Gastroesophageal sphincter (tissue), 4 donors: Measurements from ENCODE around the gene TNS1. TPM values are rescaled to one million over a fixed set of nuclear protein-coding genes. Genes with fewer than 3 reads are reported as not detected.

Experiments used
- ATAC-seq: fragments of 150-250 bp; one replicate; pipeline ENCODE4 v1.9.1; 2016; ENCODE audit warnings: mild to moderate bottlenecking, moderate library complexity
- H3K27ac ChIP-seq, 4 donors: fragments of 200-600 bp; sonication (generic) in 3 of 4; 1 replicate in 3 of 4; 2 replicates in 1 of 4; pipeline ENCODE4 v1.5.1; 2016 to 2019
- H3K27me3 ChIP-seq: fragments of 200-600 bp; sonication (generic); one replicate; pipeline ENCODE4 v1.5.1; 2019
- H3K36me3 ChIP-seq, 2 donors: fragments of 200-600 bp; sonication (generic); one replicate each; pipeline ENCODE4 v1.5.1; 2019; ENCODE audit warnings: control low read depth in 1 of 2
- H3K4me1 ChIP-seq, 3 donors: fragments of 200-600 bp; sonication (generic); 1 replicate in 2 of 3; 2 replicates in 1 of 3; pipeline ENCODE4 v1.5.1; 2016 to 2019; ENCODE audit warnings: control low read depth in 2 of 3
- H3K4me3 ChIP-seq, 2 donors: fragments of 200-600 bp; sonication (generic); one replicate each; pipeline ENCODE4 v1.5.1; 2019; ENCODE audit warnings: mild to moderate bottlenecking in 1 of 2, moderate library complexity in 1 of 2
- H3K9me3 ChIP-seq, 3 donors: fragments of 200-600 bp; sonication (generic); one replicate each; pipeline ENCODE4 v1.5.1; 2017 to 2019; ENCODE audit warnings: control low read depth in 2 of 3
- EP300 ChIP-seq: sonication (generic); formaldehyde crosslinking; IDR thresholded peaks from one replicate; pipeline ENCODE4 v1.6.1; 2017; ENCODE audit warnings: antibody characterized with exemption, mild to moderate bottlenecking
- POLR2A ChIP-seq, 2 donors: fragments of 450-650 bp; IDR thresholded peaks; one replicate each; pipeline ENCODE4 v1.6.1; 2017; ENCODE audit warnings: antibody characterized with exemption in 2 of 2, mild to moderate bottlenecking in 2 of 2, moderate library complexity in 1 of 2
- POLR2AphosphoS5 ChIP-seq: sonication (generic); formaldehyde crosslinking; IDR thresholded peaks from one replicate; pipeline ENCODE4 v1.6.1; 2017; ENCODE audit warnings: antibody characterized with exemption
- WGBS, 2 donors: methylation state at CpG; one replicate each; pipeline ENCODE4 v1.1.5; 2018; ENCODE audit warnings: low coverage in 1 of 2; 5-methylcytosine and 5-hydroxymethylcytosine counted together
- total RNA-seq, 4 donors: library from RNA; depleted of rRNA; stranded (reverse); fragments of >200 nt; gene quantifications; one replicate each; pipeline ENCODE4 v1.1.0, GENCODE V29; 2016
- TF ChIP-seq, protein P1 (sequence below), 4 experiments: fragments of 200-600 bp in 2 of 4; fragments of 450-650 bp in 2 of 4; sonication (generic) in 1 of 4; IDR thresholded peaks; one replicate each; pipeline ENCODE4 v1.5.1; 2017 to 2019; ENCODE audit warnings: antibody characterized with exemption in 4 of 4, mild to moderate bottlenecking in 2 of 4, moderate library complexity in 2 of 4

Gene TNS1
- total RNA-seq, 4 donors from 2014 or later = 825 to 2,193 (median 1,462) TPM

DNA sequence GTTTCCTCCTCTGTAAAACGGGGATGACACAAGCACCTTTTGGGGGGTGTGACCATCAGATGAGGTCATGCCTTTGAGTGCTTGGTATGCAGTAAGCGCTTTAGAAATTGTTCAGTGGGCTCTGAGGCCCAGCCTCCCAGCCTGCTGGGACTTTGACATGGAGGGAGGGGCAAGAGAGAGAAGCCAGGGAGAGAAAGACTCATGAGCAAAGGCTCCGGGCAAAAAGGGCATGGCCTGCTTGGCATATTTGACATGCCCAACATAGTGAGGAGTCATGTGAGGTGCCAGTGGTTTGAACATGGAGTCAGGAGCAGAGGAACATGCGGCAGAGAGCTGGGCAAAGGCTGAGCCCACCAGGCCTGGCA lies 14.0 kb downstream of the TNS1 start:
- no peaks in the 10 kb centered on the region for H3K9me3 ChIP-seq
- no peaks in the 10 kb centered on the region for H3K36me3 ChIP-seq
- 18 to 74% methylated on average over 2 to 3 of the region's 4 CpGs for WGBS, 2 donors
- no peaks in the 10 kb centered on the region for H3K27me3 ChIP-seq
- peak; percentile 19 for ATAC-seq
- no peak for TF ChIP-seq POLR2A (IDR thresholded peaks at IDR 0.05)
- no peak for TF ChIP-seq EP300
- no peak for TF ChIP-seq POLR2AphosphoS5
- TF ChIP-seq, protein P1, sequence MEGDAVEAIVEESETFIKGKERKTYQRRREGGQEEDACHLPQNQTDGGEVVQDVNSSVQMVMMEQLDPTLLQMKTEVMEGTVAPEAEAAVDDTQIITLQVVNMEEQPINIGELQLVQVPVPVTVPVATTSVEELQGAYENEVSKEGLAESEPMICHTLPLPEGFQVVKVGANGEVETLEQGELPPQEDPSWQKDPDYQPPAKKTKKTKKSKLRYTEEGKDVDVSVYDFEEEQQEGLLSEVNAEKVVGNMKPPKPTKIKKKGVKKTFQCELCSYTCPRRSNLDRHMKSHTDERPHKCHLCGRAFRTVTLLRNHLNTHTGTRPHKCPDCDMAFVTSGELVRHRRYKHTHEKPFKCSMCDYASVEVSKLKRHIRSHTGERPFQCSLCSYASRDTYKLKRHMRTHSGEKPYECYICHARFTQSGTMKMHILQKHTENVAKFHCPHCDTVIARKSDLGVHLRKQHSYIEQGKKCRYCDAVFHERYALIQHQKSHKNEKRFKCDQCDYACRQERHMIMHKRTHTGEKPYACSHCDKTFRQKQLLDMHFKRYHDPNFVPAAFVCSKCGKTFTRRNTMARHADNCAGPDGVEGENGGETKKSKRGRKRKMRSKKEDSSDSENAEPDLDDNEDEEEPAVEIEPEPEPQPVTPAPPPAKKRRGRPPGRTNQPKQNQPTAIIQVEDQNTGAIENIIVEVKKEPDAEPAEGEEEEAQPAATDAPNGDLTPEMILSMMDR (IDR thresholded peaks at IDR 0.05) = no peak
- peaks cover 0 to 37% (median 22%) of the 10 kb centered on the region in 3 donors for H3K4me1 ChIP-seq
- peak overlapping the region in 3 of 4 donors; percentile 66 to 76 (median 75) for H3K27ac ChIP-seq
- H3K4me3 ChIP-seq = no peak overlapping the region

DNA sequence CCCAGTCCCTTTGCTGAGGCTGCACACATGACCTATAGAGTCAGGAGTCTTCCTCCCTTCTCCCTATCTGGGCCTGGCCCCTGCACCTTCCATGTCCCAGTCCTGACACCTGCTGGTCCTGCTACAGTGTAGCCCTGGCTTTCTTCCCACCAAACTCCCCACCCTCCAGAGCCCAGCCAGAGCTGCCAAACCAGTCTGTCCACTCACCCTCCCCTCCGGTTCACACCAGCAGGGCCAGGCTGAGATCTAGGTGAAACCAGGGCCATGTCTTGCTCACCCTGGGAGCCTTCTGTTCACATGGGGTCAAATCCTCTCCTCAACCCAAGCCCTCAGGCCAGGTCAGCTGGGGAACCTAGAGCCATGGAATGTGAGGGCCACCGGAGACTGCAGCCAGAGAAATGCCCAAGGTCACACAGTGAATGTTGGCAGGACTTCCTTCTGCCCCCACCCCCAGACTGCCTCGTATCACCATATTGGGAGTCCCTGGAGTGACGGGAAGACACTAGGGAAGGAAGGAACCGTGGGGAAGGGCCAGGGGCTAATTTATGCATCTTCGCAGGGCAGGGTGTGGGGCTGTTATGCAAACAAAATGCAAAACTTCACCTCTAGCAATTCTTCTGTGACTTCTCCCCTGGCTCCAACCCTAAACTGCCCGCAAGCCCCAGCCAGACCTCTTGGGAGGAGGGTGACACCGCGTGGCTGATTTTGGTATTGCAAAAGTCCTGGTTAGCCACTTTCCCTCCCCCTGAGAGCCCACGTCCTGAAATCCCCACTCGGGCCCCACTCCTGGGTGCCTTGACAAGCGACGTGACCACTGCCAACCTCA lies 14.6 kb downstream of the TNS1 start:
- Histone ChIP-seq H3K27ac (peak overlapping the region in 3 of 4 donors; percentile 66 to 76 (median 75)), H3K27me3 (no peaks in the 10 kb centered on the region), H3K4me3 (peak overlapping the region in 1 of 2 donors; percentile 21), H3K9me3 (no peaks in the 10 kb centered on the region), H3K36me3 (no peaks in the 10 kb centered on the region), H3K4me1 (peaks cover 0 to 35% (median 19%) of the 10 kb centered on the region in 3 donors)
- ATAC-seq = peak; percentile 85
- TF ChIP-seq POLR2AphosphoS5 (peak; percentile 67), EP300 (no peak)
- TF ChIP-seq, protein P1 (IDR thresholded peaks at IDR 0.05) = peak; percentile 83 to 95 (median 94)
- 3% methylated on average over 10 of the region's 13 CpGs; no CpG with 5 or more reads in 1 of the 2 donors for WGBS, 2 donors

- Histone ChIP-seq H3K27me3 (no peaks in the 10 kb centered on the region), H3K36me3 (no peaks in the 10 kb centered on the region), H3K27ac (peak overlapping the region in 3 of 4 donors; percentile 66 to 76 (median 75)), H3K9me3 (no peaks in the 10 kb centered on the region), H3K4me3 (no peak overlapping the region), H3K4me1 (peaks cover 0 to 33% (median 19%) of the 10 kb centered on the region in 3 donors)
- TF ChIP-seq EP300 = no peak
- TF ChIP-seq POLR2A (IDR thresholded peaks at IDR 0.05) = no peak
- TF ChIP-seq, protein P1 (IDR thresholded peaks at IDR 0.05) = no peak
- TF ChIP-seq POLR2AphosphoS5 = no peak
- ATAC-seq = no peak
- WGBS, 2 donors = 100% methylated on average over 3 of the region's 4 CpGs; no CpG with 5 or more reads in 1 of the 2 donors
Measured at GRCh38 chr2:217987391-217987790, 15.4 kb downstream of the TNS1 start.

DNA sequence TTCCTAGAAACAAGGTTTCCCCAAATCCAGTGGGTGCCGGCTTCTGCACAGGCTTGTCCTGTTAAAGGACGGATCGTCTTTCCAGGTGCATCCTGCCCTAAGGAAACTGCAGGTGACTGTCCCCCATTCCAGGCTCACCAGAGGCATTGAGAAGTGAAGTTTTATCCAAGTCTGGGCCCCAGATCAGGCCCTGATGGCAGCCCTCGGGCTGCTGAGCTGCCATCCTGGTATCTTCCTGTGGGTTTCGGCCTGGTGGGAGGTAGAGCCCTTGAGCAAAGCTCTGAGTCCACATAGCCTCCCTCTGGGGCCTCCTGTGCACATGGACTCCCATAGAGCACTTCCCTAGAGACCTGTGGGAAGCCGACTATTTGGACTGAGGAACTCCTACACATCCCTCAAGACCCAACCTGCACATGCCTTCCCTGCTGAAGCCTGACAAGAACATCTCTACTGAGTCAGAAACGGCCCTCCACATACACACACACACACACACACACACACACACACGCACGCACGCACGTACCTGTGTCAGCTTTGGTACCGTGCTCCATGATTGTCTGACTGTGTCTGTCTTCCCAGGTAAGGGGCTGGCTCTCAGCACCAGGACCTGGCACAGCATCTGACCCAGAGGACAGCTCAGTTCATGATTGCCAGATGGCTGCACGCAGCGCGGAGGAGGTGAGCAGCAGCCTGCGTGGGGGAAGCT lies 16.4 kb downstream of the TNS1 start:
- Histone ChIP-seq H3K9me3 (no peaks in the 10 kb centered on the region), H3K27me3 (no peaks in the 10 kb centered on the region), H3K36me3 (no peaks in the 10 kb centered on the region), H3K4me3 (no peak overlapping the region), H3K4me1 (peaks cover 0 to 38% (median 23%) of the 10 kb centered on the region in 3 donors), H3K27ac (peak overlapping the region in 1 of 4 donors; percentile 66)
- TF ChIP-seq POLR2AphosphoS5 = no peak
- no peak for TF ChIP-seq EP300
- TF ChIP-seq POLR2A (IDR thresholded peaks at IDR 0.05) = no peak
- TF ChIP-seq, protein P1 (IDR thresholded peaks at IDR 0.05) = no peak
- no peak for ATAC-seq
- 92 to 97% methylated on average over 5 to 7 of the region's 16 CpGs for WGBS, 2 donors
